Measurements from ENCODE around the gene SYT7.

SYT7 gene

DNA sequence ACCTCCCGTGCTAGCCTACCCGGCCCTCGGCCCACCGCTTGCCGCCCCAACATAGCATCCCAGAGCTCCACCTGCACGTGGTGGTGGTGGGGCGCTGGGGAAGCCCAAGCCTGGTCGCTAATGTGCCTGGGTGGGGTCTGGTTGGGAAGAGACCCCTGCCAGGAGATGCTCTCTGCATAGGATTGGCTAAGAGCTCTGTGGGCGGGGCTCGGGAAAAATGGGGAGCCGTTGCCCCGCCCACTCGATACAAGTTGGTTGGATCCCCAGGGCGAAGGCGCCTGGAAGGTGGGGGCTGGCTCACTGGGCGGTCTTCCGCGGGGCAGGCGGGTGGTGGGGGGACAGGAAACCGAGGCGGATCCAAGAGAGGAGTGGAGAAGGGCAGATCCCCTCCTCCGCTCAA, 64.7 kb downstream of the SYT7 start:
- DNase-seq (ENCODE audit: low spot score): no peak

DNA sequence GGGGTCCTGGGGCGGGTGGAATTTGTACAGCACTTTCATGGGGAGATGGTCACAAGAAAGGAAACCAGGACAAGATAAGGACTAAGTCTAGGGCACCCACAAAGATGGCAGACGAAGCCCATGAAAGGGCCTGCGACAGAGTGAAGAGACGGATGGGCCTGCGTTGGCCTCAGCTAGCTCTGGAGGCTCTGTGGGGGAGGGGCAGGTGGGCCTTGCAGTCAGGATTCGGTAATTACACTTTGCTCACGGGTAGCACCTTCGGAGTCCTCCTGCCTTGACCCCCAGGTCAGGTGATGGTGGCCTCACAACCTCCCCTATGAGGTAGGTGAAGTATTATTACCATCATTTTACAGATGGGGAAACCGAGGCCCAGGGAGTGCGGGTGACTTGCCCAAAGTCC, 65.2 kb downstream of the SYT7 start:
- no peak for DNase-seq (ENCODE audit: low spot score)

DNA sequence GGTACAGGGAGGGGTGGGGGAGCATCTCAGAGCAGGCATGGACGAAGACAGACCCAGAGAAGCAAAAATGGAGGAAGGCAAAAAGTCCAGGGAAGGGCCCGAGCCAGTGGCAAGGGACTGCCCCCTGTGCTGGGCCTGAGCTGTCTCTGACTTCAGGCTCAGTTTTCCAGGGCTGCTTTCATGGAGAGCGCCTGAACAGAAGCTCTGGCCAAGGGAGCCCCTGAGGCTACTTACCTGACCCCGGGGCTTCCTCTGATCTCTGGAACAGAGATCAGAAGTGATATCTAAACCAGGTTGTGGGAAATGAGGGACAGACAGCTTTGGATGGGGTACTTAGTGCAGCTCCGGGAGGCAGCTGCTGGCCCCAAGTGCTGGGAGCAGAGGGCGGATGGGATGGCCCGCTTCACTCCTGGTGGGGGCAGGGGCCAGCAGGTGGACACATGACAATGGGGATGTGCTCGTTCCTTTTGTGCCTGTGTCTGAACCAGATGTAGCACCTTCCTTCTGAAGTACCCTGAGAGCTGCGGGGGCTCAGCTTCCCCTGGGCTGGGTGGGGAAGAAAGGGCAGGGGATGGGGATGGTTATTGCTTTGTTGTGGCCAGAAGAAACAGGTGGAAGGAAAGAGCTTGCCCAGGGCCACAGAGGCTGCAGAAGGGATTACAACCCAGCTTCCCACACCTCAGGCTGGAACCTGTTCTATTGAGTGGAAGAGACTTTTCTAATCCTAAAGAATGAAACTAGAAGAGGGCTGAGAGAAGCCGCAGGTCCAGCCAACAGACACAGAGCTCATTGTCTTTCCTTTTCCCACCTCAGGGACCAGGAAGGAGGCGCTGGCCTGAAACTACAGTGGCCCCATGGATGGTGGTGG, 66.6 kb downstream of the SYT7 start:
- DNase-seq (ENCODE audit: low spot score): no peak

DNA sequence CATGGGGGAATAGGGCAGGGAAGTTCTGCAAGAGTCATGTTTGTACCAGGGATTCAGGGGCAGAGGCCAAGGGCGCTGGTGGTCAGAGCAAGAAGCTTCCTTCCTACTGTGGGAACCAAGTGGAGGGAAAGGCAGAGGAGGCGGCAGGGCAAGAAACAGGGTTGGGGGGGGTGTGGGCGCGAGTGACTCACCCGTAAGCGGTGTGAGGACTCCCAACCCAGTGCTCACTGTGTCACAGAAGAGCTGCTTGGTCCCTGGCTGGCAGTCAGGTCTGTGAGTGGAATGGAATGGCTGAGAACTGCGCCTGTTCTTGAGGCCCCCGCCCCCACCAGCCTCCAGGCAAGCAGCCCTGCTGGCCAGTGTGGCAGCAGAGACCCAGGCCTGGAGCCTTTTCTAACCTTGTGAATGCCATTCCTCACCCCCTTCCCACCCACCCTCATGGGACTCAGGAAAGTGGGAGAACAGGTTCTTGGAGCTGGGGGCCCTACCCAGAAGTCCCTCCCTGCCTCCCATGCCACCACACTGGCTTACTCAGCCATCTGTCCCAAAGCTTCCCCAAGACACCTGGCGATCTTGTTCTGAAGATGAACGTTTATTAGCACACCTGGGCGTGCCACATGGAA, 67.6 kb downstream of the SYT7 start:
- DNase-seq (ENCODE audit: low spot score): no peak

DNA sequence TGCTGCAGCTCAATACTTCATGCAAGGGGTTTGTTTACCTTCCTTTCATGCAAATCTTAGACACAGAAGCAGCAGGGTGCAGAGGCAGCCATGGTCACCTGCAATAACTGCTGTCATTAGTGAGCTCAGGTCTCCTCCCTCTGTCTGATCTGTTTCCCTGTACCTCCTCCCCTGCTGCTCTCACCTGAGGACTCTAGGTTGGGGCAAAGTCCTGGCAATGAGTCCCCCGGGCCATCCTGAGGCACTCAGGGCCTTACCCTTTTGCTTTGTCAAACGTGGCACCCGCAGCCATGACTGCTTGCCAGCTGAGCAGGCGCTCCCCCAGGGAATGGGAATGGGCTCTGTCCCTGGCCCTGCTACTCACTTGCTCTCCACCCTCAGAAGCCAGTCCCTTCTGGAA, 68.4 kb downstream of the SYT7 start:
- DNase-seq (ENCODE audit: low spot score): no peak

DNA sequence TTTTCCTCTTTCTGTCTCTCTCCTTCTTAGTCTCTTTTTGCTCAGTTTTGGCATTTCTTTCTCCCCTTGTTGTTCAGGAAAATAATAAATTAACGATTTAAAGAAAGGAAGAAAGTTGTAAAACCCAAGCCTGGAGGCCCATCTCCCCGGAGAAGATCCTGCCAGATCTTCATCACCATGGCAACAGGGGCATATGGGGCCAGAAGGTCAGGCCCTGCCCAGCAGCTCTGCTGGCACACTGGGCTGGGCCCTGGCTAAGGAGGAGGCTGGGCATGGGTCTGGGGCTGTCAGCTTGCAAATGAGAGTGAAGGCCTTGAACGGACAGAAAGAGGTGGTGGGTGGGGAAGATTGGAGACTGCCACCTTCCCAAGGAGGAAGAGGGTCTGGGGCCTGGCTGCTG, 69.5 kb downstream of the SYT7 start:
- DNase-seq (ENCODE audit: low spot score): no peak

DNA sequence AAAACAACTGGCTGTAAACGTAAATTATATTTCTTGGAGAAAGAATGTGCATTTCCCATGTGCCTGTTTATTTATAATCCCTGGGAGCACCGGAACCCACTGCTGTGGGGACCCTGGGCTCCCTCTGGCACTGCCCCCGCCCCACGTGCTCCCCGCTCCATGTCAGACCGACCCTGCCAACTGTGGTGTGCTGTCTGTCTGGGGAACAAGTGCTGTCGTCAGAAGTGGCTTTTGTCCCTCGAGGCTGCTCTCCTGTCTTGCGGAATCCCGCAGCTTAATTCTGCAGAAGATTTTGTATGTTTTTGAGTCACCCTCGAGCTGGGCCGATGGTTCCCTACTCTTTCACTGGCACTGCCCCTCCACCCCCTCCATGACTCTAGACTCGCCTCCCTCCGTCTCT, 69.9 kb downstream of the SYT7 start:
- DNase-seq (ENCODE audit: low spot score): no peak

DNA sequence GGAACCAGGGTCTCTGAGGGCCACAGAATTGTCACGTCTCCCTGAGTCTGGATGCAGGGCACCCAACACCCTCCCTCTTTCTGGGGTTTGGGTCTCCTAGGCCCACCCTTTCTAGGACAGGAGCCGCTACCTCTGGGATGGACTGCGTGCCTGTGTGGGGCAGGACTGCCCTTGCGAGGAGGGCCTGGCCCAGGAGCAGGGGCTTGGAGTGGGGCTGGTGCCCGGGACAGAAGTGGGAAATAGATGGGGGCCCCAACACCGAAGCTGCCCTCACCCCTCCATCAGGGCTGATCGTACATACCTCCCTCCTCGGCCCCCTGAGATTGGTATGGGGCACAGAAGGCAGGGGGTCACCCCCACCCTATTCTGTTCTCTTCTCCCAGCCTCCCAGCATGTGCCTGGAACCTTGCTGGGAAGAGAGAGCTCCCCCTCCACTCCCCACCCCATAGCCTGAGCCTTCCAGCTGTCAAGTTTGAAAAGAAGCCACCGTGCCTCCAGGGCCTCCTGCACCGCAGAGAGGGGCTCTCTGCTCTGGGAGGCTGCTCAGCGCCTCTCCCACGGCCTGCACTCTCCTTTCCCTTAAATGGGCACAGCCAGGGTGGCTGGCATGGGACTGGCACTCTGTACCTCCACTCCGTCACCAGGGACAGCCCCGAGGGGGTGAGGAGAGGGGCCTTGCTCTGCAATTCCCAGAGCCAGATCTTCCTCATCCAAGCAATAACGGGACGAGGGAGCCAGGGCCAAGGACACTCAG, 70.5 kb downstream of the SYT7 start:
- DNase-seq (ENCODE audit: low spot score): no peak

DNA sequence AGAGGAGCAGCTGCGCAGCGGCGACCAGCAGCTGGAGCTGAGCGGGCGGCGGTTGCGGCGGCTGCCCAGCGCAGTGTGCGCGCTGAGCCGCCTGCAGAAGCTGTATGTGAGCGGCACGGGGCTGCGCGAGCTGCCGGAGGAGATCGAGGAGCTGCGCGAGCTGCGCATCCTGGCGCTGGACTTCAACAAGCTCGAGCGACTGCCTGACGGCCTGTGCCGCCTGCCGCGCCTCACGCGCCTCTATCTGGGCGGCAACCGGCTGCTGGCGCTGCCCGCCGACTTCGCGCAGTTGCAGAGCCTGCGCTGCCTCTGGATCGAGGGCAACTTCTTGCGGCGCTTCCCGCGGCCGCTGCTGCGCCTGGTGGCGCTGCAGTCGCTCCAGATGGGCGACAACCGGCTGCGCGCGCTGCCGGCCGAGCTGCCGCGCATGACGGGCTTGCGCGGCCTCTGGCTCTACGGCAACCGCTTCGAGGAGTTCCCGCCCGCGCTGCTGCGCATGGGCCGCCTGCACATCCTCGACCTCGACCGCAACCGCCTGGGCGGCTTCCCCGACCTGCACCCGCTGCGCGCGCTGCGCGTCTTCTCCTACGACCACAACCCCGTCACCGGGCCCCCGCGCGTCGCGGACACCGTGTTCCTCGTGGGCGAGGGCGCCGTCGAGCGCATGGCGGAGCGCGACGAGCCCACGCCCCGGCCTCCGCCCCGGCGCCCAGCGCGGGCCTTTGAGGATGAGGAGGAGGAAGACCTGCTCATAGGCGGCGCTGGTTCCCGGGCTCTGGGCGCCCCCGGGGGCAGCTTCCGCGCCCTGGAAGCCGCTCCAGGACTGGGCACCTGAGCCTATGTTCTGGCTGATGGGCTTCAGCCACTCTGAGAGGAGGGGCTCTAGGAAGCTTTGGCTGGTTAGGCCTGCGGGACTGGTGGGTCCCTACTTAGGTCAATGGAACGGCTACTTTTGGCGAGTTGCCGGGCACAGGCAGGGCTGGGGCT, 71.5 kb downstream of the SYT7 start:
- DNase-seq (ENCODE audit: low spot score): peak; percentile 80

DNA sequence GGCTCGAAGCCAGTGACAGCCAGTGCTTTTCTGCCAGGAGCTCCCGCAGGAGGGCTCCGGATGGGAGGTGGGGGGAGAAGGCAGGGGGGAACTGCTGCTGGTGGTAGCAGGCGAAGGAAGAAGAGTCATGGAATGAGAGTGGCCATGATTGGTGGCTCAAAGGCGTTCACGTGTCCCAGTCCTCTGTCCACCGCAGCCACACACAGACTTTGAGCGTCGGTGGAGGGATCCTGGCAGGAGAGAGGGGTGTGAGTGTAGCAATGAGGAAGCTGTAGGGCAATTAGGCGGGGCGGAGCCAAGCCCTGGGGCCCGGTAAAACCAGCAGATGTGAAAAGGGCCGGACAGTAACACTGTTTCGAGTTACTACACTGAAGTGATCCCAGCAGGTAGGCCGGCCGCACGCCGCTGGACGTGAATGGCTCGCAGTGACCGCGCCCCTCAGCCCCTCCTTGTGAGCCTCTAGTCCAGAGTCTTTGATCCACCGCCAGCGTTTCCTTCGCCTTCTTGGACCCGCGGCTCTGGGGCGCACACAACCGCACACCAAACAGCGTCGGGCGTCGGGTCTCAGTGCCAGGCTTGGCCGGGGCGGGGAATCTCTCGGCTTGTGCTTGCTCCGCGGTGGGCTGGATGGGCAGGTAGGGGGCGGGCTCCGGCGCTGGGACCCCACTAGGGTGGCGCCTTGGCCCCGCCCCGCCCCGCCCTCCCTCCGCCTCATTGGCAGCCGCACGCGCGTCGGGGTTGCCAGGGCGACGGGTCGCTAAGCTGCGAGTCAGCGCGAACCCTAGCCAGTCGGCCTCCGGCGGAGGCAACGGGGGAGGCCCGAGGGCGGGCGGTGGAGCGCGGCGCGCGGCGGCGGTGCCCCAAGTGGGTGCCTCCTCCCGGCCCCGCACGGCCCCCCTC, 72.7 kb downstream of the SYT7 start, which contains the start of gene LRRC10B:
Gene LRRC10B, plus strand, starts transcription at position 788 of the 900 bp plus-strand sequence. CDS start 250 bp downstream, outside the sequence.
- peak; percentile 24 for DNase-seq (ENCODE audit: low spot score)

DNA sequence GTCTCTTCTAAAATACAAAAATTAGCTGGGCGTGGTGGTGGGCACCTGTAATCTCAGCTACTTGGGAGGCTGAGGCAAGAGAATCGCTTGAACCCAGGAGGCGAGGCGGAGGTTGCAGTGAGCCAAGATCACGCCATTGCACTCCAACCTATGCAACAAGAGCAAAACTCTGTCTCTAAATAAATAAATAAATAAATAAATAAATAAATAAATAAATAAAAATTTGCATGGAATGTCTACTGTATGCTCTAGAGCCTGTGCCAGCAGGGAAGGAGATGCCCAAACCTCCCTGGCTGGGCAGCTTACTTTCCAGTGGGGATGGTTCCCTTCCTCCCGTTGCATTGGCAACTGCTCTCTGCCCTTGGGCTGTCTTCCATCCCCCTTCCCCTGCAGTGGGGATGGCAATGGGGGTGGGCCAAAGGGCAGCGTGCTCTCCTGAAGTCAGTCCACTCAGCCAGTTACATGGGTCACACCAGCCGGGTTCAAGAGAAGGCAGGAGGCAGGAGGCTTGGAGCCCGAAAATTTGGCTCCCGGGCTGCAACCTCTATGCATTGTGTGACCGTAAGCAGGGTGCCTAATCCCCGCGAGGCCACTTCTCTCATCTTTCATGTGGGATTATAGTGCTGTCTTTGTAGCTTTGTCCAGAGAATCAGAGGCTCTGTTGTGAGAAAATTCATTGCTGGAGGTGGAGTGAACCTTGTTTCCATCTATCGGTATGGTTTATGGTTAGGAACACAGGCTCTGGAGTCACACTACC, 73.7 kb downstream of the SYT7 start:
- no peak for DNase-seq (ENCODE audit: low spot score)

DNA sequence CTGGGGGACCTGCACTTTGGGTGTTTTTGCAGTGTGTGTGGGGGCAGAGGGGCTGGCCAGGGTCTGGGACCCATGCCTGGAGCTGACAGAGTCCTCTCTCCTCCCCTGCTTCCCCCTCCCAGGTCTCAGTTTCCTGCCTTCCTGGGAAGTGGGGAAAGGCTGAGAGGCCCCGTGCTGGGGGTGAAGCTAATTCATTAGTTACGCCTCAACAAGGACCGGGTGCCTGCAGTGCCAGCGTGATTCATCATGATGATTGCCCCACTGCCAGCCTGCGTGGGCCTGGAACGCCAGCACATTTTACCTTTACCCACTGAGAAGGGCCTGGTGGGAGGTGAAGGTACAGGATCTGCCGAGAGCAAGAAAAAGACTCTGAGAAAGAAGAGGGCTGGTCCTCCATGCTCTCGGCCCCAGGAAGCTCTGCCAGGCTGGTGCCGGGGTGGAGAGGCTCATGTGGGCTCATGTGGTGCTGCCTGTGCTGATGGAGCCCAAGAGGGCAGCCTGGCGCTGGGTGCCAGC, 75.2 kb downstream of the SYT7 start:
- DNase-seq (ENCODE audit: low spot score): no peak

DNA sequence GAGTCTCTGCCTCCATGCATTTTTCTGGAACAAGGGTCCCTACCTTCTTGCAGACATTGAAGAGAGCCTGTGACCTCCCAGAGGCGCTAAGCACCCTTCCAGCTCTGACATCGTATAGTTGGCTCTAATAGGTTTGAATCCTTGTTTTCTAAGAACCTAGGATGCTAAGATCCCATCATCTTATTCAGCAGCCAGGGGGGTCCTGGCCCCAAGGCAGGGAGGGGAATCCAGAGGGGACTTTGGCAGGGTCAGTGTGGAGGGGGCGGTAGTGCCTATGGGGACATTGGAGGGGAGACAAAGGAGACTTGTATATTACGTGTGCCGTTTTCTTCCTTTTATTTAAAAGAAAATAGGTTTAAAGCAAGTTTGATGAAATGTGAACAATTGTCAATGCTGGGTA, 75.8 kb downstream of the SYT7 start:
- DNase-seq (ENCODE audit: low spot score): no peak

DNA sequence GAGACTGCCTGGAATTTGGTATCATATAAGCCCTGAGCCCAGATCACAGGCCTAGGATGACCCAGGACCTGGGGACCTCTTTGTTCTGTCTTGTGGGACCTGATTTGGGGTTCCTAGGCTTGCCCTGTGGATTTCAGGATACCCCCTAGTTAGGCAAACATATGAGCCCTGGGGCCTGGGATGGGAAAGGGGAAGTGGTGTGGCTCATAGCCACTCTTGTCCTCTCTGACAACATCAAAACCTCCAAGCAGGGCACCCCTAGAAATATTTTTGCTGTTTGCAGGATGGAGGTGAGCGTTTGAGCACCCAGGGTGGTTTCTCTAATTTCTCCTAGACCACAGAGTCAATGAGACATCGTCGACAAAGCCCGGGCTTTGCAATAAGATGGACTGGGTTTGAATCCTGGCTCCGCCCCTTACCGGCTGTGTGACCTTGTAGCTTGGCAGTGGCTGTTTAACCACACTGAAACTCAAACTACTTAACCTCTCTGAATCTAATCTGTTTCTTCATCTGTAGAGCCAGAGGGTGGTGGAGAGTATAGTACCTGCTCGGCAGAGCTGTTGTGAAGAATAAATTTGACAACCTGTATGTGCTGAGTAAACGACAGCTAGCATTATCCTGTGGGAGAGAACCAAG, 77.6 kb downstream of the SYT7 start:
- DNase-seq (ENCODE audit: low spot score): no peak

DNA sequence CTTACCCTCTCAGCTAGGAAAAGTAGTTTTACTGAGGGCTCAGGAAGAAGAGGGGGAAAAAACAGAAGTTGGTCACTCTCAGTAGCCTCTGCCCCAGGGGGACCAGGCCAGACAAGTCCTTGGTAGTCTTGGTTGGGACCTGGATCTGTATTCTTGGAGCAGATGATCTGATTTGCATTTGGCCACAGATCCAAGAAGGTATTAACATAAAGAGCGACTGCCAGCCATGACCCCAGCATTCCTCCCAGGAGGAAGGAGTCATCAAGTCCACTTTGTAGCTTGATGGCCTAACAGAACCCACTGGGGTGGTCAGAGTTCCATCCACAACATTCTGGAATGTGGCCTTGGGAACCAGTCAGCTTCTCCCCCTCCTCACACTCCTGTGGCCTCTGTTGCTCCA, 78.4 kb downstream of the SYT7 start:
- no peak for DNase-seq (ENCODE audit: low spot score)

DNA sequence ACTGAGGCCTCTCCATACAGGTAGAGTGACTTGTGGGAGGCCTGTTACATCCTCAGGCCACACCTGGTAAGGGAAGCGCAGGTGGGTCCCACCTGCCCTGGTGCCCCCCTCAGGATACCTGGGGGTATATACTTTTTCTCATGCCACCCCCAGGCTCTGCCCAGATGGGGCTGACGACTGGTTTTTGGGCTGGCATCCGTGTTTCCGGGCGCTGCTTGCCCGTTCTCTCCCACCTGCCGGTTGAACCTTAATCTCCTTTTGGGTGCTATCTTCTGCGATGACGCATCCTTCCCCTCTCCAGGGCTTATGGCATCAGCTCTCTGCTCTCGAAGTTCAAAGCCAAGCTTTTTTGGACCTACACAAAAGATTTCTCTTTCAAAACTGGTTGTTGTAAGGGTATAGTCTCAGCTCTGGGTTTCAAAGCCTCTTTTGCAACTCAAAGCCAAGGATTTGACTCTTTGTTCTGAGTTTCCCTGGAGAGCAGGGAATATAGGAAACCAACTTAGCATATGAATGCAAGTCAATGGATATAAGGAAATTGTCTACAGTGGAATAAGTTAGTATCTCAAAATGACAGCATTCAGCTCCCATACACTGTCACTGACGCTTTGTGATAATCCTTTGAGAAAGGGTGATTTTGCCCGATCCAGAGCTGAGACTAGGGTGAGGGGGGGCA, 80.9 kb downstream of the SYT7 start:
- DNase-seq (ENCODE audit: low spot score): no peak

DNA sequence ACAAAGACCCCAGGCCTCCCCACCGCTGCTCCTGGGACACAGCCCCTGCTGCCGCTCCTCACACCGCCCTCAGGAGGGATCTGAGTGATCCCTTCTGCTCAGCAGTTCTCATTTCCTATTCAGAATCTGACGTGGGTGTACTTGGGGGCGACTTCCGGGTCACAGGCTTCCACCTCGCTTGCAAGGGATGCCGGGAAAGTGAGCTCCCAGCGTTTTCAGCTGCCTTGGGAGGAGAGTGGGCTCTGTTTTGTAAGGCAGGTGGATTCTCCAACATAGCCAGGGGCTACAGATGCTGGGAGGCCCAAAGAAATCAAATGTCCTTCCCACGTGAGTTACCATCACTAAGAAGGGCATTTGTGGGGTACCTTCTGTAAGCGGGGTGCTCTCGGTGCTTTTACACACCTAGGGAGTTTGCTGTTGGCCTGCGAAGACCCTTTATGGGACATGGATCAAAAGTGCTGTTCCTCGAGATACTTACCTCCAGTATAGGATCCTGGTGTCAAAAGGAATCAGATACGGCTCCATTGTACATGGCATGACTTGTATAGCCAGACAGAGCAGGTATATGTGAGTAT, 82.0 kb downstream of the SYT7 start:
- no peak for DNase-seq (ENCODE audit: low spot score)

DNA sequence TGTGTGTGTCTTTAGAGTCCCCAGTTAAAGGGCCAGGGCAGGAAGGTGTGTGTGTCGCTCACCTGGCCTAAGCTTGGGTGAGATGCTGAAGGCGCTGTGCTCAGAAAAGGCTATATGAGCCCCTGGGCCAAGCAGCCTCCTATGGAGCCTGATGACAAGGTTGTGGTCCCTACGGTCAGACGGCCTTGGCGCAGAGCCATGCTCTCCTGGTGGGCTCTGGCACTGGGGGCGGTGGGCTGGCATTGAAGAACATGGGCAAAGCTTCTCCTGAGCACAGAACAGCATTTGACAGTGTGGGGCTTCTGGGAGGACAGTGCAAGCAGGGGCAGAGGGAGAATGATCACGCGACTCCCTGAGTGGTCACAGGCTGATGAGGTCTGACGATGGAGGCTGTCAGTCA, 83.0 kb downstream of the SYT7 start:
- DNase-seq (ENCODE audit: low spot score): no peak

All from activated CD4-positive, alpha-beta T cell treated with anti-CD3 and anti-CD28 coated beads, Interleukin-2, Interleukin-4, amounts not matched to agents 100 ng/mL and 50 ng/mL, durations not matched to agents 16 hours and 8 hours (primary cell).